Breast epithelium (tissue), 3 donors: ENCODE measurements around the gene MAD2L2.

ENCODE experiments used
- POLR2A ChIP-seq: fragments of 450-650 bp; IDR thresholded peaks from one replicate; pipeline ENCODE4 v1.6.1; 2016; ENCODE audit warnings: antibody characterized with exemption, mild to moderate bottlenecking, moderate library complexity
- TF ChIP-seq, protein P1 (sequence below), 3 donors: fragments of 450-650 bp; IDR thresholded peaks; one replicate each; pipeline ENCODE4 v1.5.1; 2016 to 2017; ENCODE audit warnings: antibody characterized with exemption in 3 of 3, mild to moderate bottlenecking in 3 of 3, moderate library complexity in 3 of 3

DNA sequence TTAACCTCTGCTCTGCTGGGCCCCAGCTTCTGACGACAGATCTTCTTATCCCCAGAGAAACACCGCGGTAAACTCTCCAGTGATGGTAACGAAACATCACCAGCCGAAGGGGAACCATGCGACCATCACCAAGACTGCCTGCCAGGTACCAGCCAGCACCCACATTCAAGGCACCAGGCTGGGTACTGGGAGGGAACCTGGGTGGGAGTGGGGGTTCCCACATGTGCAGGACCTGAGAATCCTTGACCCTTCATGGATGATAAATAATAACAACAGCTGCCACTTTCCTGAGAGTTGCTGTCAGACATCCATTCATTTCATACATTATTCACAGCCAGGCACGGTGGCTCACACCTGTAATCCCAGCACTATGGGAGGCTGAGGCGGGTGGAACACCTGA is 31.3 kb upstream of the MAD2L2 start:
- TF ChIP-seq, protein P1, sequence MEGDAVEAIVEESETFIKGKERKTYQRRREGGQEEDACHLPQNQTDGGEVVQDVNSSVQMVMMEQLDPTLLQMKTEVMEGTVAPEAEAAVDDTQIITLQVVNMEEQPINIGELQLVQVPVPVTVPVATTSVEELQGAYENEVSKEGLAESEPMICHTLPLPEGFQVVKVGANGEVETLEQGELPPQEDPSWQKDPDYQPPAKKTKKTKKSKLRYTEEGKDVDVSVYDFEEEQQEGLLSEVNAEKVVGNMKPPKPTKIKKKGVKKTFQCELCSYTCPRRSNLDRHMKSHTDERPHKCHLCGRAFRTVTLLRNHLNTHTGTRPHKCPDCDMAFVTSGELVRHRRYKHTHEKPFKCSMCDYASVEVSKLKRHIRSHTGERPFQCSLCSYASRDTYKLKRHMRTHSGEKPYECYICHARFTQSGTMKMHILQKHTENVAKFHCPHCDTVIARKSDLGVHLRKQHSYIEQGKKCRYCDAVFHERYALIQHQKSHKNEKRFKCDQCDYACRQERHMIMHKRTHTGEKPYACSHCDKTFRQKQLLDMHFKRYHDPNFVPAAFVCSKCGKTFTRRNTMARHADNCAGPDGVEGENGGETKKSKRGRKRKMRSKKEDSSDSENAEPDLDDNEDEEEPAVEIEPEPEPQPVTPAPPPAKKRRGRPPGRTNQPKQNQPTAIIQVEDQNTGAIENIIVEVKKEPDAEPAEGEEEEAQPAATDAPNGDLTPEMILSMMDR (IDR thresholded peaks at IDR 0.05), result no peak
- TF ChIP-seq POLR2A, result no peak
